RWPE1 (cell line): ENCODE results near the gene RASGRF2.
"Not testable (repeated sequence)": the region's sequence is repeated elsewhere in the genome, so short reads cannot be mapped to it uniquely, and the experiment has no call there.

Experiments used
- CTCF ChIA-PET: fragments of 350-600 bp; sonication (Branson Sonifier 250); formaldehyde crosslinking; extraction: SDS; loops from one replicate; lab custom pipeline; 2021; lab: Yijun Ruan, JAX
- POLR2A ChIA-PET: fragments of 400-600 bp; formaldehyde crosslinking; extraction: SDS; loops from one replicate; lab custom pipeline; 2020; ENCODE audit warnings: antibody characterized with exemption; ENCODE audit not compliant: low non-redundant PET; lab: Yijun Ruan, JAX
- DNase-seq: peaks from one replicate; pipeline ENCODE4 v3.0.0; 2012; ENCODE audit warnings: low spot score
- H3K27ac ChIP-seq: fragments of 450-650 bp; 2 replicates; pipeline ENCODE4 v1.5.1; 2017
- CTCF ChIP-seq: fragments of 450-650 bp; conservative IDR thresholded peaks from 2 replicates; pipeline ENCODE4 v1.5.1; 2017; ENCODE audit warnings: low read depth, mild to moderate bottlenecking

Gene RASGRF2

GRCh38 chr5:81046041-81046440 is 85.9 kb downstream of the RASGRF2 start:
- no peak overlapping the region for H3K27ac ChIP-seq
- ChIA-PET CTCF (interaction anchor here (0.7 kb wide), 1 partner anchor 223 kb away, joined by 3 read pairs; no protein-coding TSS in a partner anchor), POLR2A (no interaction called here)
- DNase-seq = no peak
- TF ChIP-seq CTCF = no peak

GRCh38 chr5:81052325-81052724 is 92.2 kb downstream of the RASGRF2 start:
- no peak for DNase-seq
- CTCF ChIA-PET = interaction anchor here (0.6 kb wide), 1 partner anchor 1464 kb away, joined by 3 read pairs; no protein-coding TSS in a partner anchor
- no peak for TF ChIP-seq CTCF
- POLR2A ChIA-PET = no interaction called here
- H3K27ac ChIP-seq = no peak overlapping the region

- POLR2A ChIA-PET, DNase-seq, H3K27ac ChIP-seq, CTCF ChIA-PET: not testable (repeated sequence)
Measured at GRCh38 chr5:81053282-81053681, 93.1 kb downstream of the RASGRF2 start.

- CTCF ChIA-PET = no interaction called here
- TF ChIP-seq CTCF = no peak
- POLR2A ChIA-PET = no interaction called here
Measured at GRCh38 chr5:81058121-81058520, 98.0 kb downstream of the RASGRF2 start.

GRCh38 chr5:81065492-81065891 is 105.3 kb downstream of the RASGRF2 start:
- ChIA-PET POLR2A (no interaction called here), CTCF (no interaction called here)
- DNase-seq = no peak
- TF ChIP-seq CTCF = no peak
- H3K27ac ChIP-seq = no peak overlapping the region

More at GRCh38 chr5:81058121-81058520, 98.0 kb downstream of the RASGRF2 start:
- H3K27ac ChIP-seq = no peak overlapping the region
- DNase-seq = no peak

GRCh38 chr5:81066102-81066501 is 105.9 kb downstream of the RASGRF2 start:
- no peak overlapping the region for H3K27ac ChIP-seq
- TF ChIP-seq CTCF = no peak
- POLR2A ChIA-PET = no interaction called here
- DNase-seq = no peak
- CTCF ChIA-PET = no interaction called here

- POLR2A ChIA-PET = no interaction called here
- CTCF ChIA-PET = no interaction called here
- no peak for TF ChIP-seq CTCF
- DNase-seq = no peak
- H3K27ac ChIP-seq = no peak overlapping the region
Measured at GRCh38 chr5:81067406-81067805, 107.2 kb downstream of the RASGRF2 start.
